HG02610 (cell line): Measurements from ENCODE around the gene MTRFR.

Source experiments
- ATAC-seq: cut with Tn5 transposase; IDR thresholded peaks from one replicate; pipeline ENCODE4 v1.9.1; 2021; ENCODE audit warnings: mild to moderate bottlenecking, moderate library complexity; ENCODE audit not compliant: unreplicated experiment

The MTRFR gene

DNA sequence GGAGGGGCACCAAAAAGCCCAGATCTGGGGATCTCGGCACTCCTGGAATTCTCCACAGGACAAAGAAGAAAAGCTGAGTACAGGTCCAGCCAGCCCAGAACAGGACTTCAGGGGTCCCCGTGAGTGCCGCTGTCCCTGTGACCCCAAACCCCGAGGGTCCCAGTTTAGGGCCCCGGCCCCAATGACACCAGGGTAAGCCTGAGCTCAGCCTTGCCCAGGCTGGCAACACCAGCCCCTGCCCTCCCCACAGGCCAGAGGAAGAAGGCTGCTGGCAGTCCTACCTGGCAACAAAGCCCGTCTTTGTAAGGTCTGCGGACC, 36.6 kb downstream of the MTRFR start:
- ATAC-seq: no peak

DNA sequence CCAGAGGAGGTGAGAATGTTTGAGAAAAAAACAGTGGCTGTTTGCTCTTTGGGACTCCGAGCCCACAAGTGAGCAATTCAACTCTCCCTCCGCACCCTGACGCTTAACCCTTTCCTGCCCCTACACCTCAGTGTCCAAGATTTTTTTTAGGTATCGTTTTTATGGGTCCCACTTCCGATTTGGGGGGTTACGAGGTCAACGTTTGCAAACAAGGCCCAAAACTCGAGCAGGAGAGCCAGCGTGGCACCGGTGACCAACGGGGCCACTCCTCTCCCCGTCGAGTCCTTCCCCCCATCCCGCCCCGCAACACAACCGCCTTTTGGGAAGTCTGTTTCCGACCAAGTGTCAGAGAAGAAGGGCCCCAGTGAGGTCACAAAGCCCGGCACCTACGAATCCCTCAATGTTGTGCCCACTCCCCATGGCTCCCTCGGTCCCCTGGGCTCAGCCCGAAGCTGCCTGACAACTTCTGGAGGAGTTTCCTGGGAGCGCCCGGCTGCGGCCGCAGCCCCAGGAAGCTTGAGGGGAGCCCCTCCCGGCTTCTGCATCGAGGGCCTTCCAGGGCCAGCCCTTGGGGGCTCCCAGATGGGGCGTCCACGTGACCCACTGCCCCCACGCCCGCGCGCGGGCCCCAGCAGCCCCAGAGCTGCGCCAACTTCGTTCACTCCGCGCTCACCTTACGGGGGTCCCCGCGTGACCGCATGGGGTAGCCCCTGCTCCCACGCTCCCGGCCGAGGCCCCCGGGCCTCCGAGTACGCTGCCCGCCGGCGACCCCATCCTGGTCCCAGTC, 37.2 kb downstream of the MTRFR start:
- peak; percentile 12 for ATAC-seq

DNA sequence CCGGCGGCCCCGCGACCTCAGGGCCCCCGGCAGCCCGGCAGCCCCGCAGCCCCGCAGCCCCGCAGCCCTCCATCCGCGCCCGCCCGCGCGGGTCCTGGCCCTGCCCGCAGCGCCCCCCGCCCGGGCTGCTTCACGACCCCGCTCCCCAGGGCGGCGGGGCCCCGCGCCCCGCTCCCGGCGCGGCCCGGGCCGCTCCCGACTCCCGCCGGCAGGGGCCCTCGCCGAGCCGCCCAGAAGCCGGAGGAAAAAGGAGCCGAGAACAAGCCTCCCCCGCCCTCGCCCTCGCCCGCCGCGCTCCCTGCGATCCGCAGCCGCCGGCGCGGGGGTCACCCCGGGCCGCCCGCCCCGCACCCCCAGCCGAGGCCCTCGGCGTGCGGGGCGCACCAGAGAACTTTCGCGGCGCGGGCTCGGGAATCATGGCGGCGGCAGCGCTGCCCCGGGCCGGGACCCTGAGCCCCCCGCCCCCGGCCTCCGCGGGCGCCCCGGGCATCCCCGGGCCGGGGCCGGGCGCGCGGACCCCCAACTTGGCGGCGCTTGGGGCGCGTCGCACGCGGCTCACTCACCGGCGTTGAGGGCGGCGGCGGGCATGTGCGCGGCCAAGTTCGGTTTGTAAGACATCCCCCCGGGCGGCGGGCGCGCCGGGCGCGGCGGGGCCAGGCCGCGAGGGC, 37.9 kb downstream of the MTRFR start:
- ATAC-seq: peak; percentile 54

DNA sequence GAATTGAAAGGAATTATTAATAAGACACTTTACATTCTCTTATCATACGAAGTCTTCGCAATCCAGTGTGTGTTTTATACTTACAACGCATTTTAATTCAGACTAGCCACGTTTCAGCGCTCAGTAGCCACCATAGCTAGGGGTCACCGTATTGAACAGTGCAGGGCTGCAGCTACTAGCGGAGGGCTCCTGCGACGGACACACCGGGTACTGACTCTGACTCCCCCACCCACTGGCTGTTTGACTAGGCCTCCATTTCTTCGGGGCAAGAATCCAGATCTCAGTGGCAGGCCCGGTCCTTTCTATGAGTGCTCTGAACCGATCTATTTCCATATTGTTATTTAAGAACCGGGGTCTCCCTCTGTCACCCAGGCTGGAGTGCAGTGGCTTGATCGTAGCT, 39.9 kb downstream of the MTRFR start:
- no peak for ATAC-seq

DNA sequence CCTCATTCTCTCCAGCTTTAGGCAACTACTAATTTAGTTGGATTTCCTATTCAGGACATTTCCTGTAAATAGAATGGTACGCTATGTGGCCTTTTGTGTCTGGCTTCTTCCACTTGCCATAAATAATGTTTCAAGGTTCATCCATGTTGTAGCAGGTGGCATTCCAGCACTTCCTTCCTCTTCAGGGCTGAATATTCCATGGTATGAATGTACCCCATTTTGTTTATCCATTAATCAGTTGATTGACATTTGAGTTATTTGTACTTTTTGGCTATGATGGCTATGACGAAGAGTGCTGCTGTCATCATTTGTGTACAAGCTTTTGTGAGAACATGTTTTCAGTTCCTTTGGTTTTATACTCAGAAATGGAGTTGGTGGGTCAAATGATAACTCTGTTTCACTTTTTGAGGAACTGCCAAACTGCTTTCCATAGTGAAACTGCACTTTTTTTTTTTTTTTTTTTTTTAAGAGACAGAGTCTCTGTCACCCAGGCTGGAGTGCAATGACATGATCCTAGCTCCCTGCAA, 44.9 kb downstream of the MTRFR start:
- peak; percentile 76 for ATAC-seq

DNA sequence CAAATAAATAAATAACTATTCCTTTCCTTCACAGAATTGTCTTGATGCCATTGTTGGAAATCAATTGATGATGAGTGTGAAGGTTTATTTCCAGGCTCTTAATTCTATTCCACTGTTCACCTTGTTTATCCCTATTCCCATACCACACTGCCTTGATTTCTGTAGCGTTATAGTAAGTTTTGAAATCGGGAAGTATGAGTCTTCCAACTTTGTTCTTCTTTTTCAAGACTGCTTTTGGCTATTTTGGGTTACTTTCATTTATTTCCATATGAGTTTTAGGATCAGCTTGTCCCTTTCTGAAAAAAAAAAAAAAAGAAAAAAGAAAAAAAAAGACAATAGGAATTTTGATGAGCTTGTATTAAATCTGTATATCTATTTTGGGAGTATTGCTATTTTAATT, 47.7 kb downstream of the MTRFR start:
- no peak for ATAC-seq

DNA sequence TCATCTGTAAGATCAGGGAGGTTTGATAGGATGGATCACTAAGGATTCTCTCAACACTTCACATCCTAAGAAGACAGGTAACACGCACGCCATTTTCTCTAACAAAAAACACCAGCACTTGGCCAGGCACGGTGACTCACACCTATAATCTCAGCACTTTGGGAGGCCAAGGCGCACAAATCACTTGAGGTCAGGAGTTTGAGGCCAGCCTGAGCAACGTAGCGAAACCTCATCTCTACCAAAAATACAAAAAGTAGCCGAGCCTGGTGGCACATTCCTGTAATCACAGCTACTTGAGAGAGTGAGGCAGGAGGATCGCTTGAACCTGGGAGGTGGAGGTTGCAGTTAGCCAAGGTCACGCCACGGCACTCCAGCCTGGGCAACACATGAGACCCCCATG, 48.9 kb downstream of the MTRFR start:
- no peak for ATAC-seq

DNA sequence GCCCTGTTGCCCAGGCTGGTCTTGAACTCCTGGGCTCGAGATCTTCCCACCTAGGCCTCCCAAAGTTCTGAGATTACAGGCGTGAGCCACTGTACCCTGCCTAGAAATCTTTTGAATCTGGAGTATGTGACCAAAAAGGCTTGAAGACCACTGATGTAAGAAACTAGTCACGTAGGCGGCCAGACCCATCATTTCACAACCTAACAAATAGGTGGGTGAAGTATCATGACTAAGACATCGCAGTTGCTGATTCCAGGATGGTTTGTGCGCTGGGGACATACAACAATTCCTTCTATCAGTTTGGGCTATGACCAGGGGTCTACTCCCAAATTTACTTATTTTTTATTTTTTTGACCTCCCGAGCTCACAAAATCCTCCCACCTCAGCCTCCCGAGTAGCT, 50.2 kb downstream of the MTRFR start:
- no peak for ATAC-seq

DNA sequence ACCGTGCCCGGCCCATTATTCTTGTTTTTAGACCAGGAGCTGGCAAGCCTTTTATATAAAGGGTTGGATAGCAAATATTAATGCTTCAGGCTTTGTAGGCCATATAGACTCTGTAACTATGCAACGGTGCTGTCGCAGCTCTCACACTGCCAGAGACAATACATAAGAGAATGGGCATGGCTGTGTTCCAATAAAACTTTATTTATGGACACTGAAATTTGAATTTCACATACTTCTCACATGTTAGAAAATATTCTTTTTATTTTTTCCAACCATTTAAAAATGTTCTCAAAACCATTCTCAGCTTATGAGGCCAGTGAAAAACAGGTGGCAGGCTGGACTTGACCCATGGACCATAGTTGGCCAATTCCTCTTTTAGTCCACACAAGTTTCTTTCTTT, 51.4 kb downstream of the MTRFR start:
- no peak for ATAC-seq

DNA sequence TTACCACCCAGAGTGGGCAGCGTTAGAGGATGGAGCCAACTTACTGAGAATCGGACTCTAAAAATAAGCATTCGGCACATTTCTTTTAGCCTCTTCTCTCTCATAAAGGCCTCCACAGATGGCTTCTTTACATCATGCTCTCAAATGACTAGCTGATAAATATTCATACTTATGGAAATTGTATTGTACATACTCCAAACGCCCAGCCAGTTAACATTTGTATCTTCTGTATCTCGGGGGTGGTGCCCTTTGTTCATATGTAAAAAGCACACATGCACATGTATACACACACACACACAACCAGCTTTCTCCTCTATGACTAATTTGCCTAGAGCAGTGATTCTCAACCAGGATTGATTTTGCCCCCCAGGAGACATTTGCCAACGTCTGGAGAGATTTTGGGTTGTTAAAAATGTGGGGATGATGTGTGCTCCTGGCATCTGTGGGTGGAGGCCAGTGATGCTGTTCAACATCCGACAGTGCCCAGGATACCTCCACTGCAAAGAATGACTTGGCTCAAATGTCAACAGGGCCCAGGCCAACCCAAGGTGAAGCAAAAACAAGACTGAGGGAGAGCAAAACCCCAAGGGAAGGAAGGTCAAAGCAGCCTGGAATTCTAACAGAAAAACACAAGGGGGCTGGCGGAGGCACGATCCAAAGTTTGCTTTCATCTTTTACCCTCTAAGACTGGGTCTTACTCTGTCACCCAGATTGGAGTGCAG, 53.6 kb downstream of the MTRFR start:
- no peak for ATAC-seq

DNA sequence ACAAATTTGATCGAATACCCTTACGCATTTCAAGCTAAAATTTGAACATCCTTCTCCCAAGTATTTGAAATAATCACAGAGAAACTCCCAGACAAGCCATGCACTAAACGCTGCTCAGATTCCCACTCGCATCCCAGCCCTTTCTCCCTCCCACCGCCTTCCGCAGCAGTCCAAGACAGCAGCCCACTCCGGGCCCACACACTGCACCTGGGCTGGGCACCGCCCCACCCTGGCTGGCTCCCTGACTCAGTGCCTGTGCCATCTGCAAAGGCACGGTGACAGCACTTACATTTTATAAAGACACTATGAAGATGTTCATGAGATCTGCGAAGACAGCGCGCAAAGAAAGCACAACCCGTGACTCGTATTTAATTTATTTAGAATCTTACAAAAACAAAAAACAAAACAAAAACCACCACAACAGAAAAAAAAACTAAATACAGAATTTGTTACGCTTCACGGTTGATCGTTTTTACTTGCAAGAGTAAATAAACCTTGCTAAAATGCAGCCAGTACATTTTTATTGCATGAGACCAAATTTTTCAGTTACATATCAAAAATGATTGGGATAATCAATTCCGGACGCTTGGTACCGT, 55.6 kb downstream of the MTRFR start:
- no peak for ATAC-seq

DNA sequence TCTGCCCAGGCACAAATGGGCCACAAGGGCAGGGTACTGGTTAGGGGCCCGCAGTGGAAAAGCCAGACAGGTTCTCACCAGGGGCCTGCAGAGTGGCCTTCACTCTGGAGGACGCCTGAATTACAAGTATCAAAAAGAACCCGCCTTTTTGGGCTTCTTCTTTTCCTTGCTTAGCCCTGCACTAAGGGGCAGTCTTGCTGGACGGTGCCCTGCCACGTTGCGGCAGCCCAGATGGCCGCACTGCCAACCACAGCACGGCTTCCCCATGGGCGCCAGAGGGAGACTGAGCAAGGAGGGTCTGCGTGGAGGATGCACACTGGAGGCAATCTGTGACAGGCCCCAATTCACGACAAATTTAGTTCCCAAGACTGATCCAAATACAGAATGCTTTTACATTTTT, 56.7 kb downstream of the MTRFR start:
- no peak for ATAC-seq

DNA sequence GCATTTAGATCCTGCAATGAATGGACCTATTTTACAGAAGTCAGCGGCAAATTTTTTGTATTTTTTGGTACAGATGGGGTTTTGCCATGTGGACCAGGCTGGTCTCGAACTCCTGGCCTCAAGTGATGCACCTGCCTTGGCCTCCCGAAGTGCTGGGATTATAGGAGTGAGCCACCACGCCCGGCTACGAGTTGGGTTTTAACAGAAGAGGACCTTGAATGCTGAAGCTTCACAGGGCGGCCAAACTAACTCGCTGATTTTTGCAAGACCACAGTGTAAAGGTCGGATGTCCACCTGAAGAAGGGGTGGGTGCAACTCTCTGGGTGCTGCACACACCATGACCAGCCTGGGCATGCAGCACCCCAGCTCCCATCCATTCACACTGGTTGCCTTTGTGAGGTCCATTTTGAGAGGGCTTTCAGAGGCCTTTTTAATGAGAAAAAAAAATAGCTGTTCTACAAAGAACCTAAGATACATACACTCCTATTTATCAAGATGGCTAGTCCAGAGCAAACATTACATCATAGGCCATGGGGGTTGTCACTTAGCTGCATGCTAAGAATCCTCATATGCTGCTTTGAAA, 60.0 kb downstream of the MTRFR start:
- ATAC-seq: no peak

DNA sequence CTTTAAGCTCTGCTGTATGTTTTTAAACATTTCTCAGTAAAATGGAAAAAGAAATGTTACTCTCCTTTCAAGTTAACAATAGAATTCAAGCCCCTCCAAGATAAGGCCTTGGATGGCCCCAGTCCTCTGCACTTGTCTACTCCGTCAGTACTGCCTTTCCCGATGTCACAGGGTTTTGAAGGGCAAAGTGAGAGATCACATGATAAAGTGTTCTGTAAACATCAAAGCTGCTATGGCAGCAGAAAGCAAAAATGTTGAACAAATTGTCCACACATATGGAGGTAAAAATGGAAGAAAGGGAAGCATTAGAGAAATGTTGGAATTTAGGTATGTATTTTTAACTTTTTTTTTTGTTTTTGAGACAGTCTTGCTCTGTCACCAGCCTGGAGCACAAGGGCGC, 71.9 kb downstream of the MTRFR start:
- ATAC-seq: no peak

DNA sequence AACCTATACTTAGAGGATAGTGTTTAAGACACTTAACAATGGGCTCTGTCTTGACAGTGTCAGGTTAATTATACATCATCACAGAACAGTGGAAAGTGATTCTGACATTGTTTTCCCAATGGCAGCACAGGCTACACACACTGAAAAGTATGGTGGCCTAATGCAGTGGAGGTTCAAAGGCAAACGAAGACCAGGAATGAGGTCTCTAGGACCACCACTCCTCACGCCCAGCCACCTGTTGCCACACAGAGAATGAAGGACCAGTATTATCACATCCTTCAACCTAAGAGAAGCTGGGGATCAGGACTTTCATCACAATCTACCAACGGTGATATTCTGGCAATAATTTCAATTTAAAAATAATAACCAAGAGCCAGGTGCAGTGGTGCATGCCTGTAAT, 73.0 kb downstream of the MTRFR start:
- no peak for ATAC-seq
